Activated B cell treated with CpG ODN at 0.5 μM for 24 hours (primary cell): ENCODE data around the gene HOXC6. TPM values are rescaled to one million over a fixed set of nuclear protein-coding genes. Genes with fewer than 3 reads are reported as not detected.

Experiments
- ATAC-seq: fragments of 200-7000 bp; cut with Tn5 transposase; one replicate; pipeline ENCODE4 v1.10.0; 2021; ENCODE audit warnings: low read depth, mild to moderate bottlenecking, moderate library complexity
- CTCF ChIA-PET: fragments of 350-600 bp; sonication (Branson Sonifier 250); formaldehyde crosslinking; loops from one replicate; lab custom pipeline; 2021; ENCODE audit warnings: antibody characterized with exemption; lab: Charles Lee
- POLR2A ChIA-PET: fragments of 350-600 bp; sonication (Branson Sonifier 250); formaldehyde crosslinking; loops from one replicate; lab custom pipeline; 2021; ENCODE audit warnings: antibody characterized with exemption; lab: Charles Lee
- DNase-seq: peaks from one replicate; pipeline ENCODE4 v3.0.0; 2022
- H3K27ac Mint-ChIP-seq: one replicate; pipeline ENCODE4 v1.8.0; 2020; ENCODE audit warnings: mixed read lengths
- H3K27me3 Mint-ChIP-seq: one replicate; pipeline ENCODE4 v1.8.0; 2021; ENCODE audit warnings: mixed read lengths
- H3K36me3 Mint-ChIP-seq: one replicate; pipeline ENCODE4 v1.8.0; 2021; ENCODE audit warnings: low read depth, mixed read lengths
- H3K4me1 Mint-ChIP-seq: one replicate; pipeline ENCODE4 v1.8.0; 2021; ENCODE audit warnings: mixed read lengths
- H3K4me3 Mint-ChIP-seq: one replicate; pipeline ENCODE4 v1.8.0; 2020; ENCODE audit warnings: mild to moderate bottlenecking, mixed read lengths
- H3K9me3 Mint-ChIP-seq: one replicate; pipeline ENCODE4 v1.8.0; 2020; ENCODE audit warnings: mixed read lengths
- CTCF ChIP-seq: fragments of 200-600 bp; IDR thresholded peaks from one replicate; pipeline ENCODE4 v1.8.0; 2022; ENCODE audit warnings: antibody characterized with exemption, mild to moderate bottlenecking
- intact Hi-C: fragments of 100-400 bp; cut with micrococcal nuclease; formaldehyde crosslinking; loops from one replicate; pipeline ENCODE4 v1.15.1; 2024
- total RNA-seq: library from RNA; stranded (reverse); gene quantifications from 2 replicates; pipeline ENCODE4 v1.2.3, GENCODE V29; 2022

Gene HOXC6
- total RNA-seq, 1 donor from 2014 or later, result not detected

DNA sequence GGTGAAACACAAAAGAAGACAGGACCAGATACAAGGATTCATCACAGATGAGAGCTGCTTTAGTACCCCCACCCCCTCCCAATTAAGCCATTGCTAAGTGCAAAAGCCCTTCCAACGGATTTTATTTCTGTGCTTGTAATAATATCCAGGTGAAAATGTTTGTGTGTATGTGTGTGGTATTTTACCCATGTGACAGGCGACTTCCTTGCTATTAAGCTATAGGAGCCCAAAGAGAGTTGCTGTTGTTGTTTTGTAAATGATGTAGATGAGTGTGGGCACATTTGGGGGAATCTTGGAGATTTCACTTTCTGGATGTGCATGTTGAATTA lies 22.2 kb downstream of the HOXC6 start:
- no peak overlapping the region for H3K4me3 Mint-ChIP-seq
- CTCF ChIA-PET, result interaction anchor here (0.8 to 1.0 kb wide), 2 partner anchors 140 to 157 kb away, joined by 3 to 4 read pairs; no protein-coding TSS in a partner anchor
- peaks cover 52% of the 10 kb centered on the region for H3K27me3 Mint-ChIP-seq
- DNase-seq (no peak), ATAC-seq (no peak)
- H3K9me3 Mint-ChIP-seq, result no peaks in the 10 kb centered on the region
- H3K36me3 Mint-ChIP-seq, result no peaks in the 10 kb centered on the region
- H3K4me1 Mint-ChIP-seq, result peaks cover 52% of the 10 kb centered on the region
- TF ChIP-seq CTCF, result no peak
- intact Hi-C loops, result loop anchor here (5.0 kb wide), 1 partner anchor 98 kb away; the partner anchor contains the start of gene HOXC12
- POLR2A ChIA-PET, result no interaction called here
- peak overlapping the region; percentile 46 for H3K27ac Mint-ChIP-seq

- no peak for DNase-seq
Measured at GRCh38 chr12:54051026-54051842, 23.0 kb downstream of the HOXC6 start.

GRCh38 chr12:54051874-54052437 lies 23.7 kb downstream of the HOXC6 start:
- ChIA-PET POLR2A (interaction anchor here (0.7 to 3.7 kb wide), 6 partner anchors 16 to 140 kb away, joined by 4 to 29 read pairs (median 10); partner anchors contain the start of gene SMUG1), CTCF (interaction anchor here (0.7 to 2.7 kb wide), 6 partner anchors 11 to 156 kb away, joined by 3 to 15 read pairs (median 4); partner anchors contain the start of gene HOXC5)
- intact Hi-C loops, result loop anchor here (2.0 to 5.0 kb wide), 3 partner anchors 17 to 325 kb away; partner anchors contain the start of genes CALCOCO1 and HOXC12
- H3K27me3 Mint-ChIP-seq, result peaks cover 42% of the 10 kb centered on the region
- TF ChIP-seq CTCF, result no peak
- peak overlapping the region; percentile 6 for H3K27ac Mint-ChIP-seq
- DNase-seq (no peak), ATAC-seq (no peak)
- H3K9me3 Mint-ChIP-seq, result no peaks in the 10 kb centered on the region
- H3K4me3 Mint-ChIP-seq, result peak overlapping the region; percentile 40
- no peaks in the 10 kb centered on the region for H3K36me3 Mint-ChIP-seq
- peaks cover 57% of the 10 kb centered on the region for H3K4me1 Mint-ChIP-seq

More at GRCh38 chr12:54051026-54051842, 23.0 kb downstream of the HOXC6 start:
- TF ChIP-seq CTCF, result no peak
- H3K9me3 Mint-ChIP-seq, result no peaks in the 10 kb centered on the region
- intact Hi-C loops, result loop anchor here (5.0 kb wide), 1 partner anchor 99 kb away; the partner anchor contains the start of gene HOXC12
- ATAC-seq, result no peak
- POLR2A ChIA-PET, result interaction anchor here (1.7 to 3.7 kb wide), 2 partner anchors 138 to 140 kb away, joined by 9 to 29 read pairs; partner anchors contain the start of gene SMUG1
- H3K36me3 Mint-ChIP-seq, result no peaks in the 10 kb centered on the region
- no peak overlapping the region for H3K27ac Mint-ChIP-seq
- no peak overlapping the region for H3K4me3 Mint-ChIP-seq
- CTCF ChIA-PET, result interaction anchor here (0.8 to 1.4 kb wide), 3 partner anchors 10 to 156 kb away, joined by 3 to 4 read pairs (median 4); no protein-coding TSS in a partner anchor
- H3K4me1 Mint-ChIP-seq, result peaks cover 59% of the 10 kb centered on the region
- H3K27me3 Mint-ChIP-seq, result peaks cover 45% of the 10 kb centered on the region

DNA sequence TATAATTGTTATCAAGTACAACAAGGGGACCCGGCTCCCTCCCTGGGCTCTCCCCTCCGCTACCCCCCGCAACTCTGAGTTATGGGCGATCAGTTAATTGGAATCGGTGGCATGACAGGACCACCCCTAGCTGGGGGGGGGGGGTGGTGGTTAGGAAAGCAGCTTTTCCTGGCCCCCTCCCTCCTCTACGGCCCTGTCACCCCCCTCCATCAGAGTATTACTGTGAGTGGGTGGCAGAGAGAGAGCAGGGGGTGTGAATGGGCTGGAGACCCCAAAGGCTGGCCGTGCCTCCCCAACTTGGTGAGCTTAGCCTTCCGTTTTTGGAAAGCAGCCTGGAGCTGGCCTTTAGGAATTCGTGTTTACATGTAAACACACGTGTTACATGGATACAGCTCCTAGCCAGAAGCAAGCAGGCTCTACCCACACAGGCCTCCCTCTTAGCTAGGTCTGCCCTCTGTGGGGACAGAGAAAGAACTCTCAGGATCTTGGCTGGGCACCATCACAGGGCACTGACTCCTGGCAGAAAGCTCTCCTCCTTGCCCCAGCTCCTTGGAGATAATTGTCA lies 24.3 kb downstream of the HOXC6 start:
- ChIA-PET CTCF (interaction anchor here (0.7 to 2.7 kb wide), 7 partner anchors 12 to 155 kb away, joined by 3 to 15 read pairs (median 4); partner anchors contain the start of gene HOXC5), POLR2A (interaction anchor here (0.7 to 3.7 kb wide), 11 partner anchors 8 to 227 kb away, joined by 3 to 29 read pairs (median 9); partner anchors contain the start of genes CBX5, HNRNPA1 and SMUG1)
- Mint-ChIP-seq H3K27me3 (peaks cover 39% of the 10 kb centered on the region), H3K4me1 (peaks cover 54% of the 10 kb centered on the region), H3K27ac (peak overlapping the region; percentile 89), H3K36me3 (no peaks in the 10 kb centered on the region), H3K4me3 (peak overlapping the region; percentile 88), H3K9me3 (no peaks in the 10 kb centered on the region)
- ATAC-seq (no peak), DNase-seq (no peak)
- no peak for TF ChIP-seq CTCF
- intact Hi-C loops, result loop anchor here (1.0 to 5.0 kb wide), 6 partner anchors 18 to 326 kb away; partner anchors contain the start of genes CALCOCO1, CBX5, HNRNPA1 and HOXC12
